ENCODE results near the gene PDIA4.
"Not testable (repeated sequence)": the region's sequence is repeated elsewhere in the genome, so short reads cannot be mapped to it uniquely, and the experiment has no call there.

The PDIA4 gene

GRCh38 chr7:149001427-149002068 is 26.8 kb downstream of the PDIA4 start:
- no peak for DNase-seq

DNA sequence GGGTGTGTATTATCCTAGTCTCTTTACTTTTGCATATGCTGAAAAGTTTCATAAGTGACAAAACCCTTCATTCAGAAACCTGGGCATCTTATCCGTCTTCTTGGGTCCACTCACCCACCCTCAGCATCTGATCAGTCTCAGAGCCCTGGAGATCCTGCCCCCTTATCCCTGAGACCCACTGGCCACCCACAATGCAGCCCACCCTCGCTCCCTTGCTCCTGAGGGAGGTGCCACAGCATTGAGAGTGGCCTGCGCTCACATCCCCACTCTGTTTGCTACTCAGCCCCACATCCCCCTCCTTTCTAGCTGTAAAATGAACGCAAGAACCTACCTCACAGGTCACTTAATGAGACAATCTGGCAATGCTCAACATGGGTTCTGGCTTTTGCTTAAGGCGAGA is 27.3 kb downstream of the PDIA4 start:
- DNase-seq, result no peak

GRCh38 chr7:148999192-148999591 is 29.1 kb downstream of the PDIA4 start:
- DNase-seq, result no peak

- DNase-seq, result no peak
These were observed 30.8 kb downstream of the PDIA4 start for GRCh38 chr7:148997497-148997896.

DNA sequence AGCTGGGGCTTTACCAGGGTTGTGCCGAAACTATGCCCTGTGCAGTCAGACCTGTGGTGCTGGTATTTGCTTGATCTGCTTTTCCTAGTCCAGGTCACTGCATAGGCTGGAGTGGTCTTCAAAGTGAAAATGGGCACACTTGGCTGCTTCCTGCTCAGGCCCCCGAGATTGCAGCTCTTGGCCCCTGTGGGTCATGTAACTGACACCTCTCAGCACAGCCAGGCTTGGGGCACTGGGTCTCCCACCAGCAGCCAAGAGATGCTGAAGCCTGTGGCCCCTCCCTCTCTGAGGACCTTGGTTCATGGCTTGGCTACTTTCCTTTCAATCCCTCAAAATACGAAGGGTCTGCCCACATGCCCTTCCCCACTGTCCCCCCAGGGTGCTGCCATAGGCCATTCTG is 33.7 kb downstream of the PDIA4 start:
- no peak for DNase-seq

DNA sequence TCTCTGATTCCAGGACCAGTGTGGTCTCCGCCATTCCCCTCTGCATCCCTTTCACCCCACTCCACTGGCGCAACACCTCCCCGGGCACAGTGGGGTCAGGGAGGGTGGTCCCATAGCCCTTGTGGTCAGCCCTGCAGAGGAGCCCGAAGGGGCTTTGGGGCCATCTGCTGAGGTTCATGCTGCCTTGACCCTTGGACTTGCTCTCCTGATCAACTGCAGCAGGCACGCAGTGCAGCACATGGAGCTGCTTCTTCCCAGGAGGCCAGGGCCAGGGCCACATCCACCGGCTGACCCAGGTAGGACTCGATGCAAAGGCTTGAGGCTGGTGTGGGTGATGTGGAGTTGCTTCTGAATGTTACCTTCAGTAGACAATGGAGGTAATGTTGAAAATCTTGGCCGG is 35.1 kb downstream of the PDIA4 start:
- DNase-seq, result no peak

GRCh38 chr7:148991536-148991935 is 36.8 kb downstream of the PDIA4 start:
- DNase-seq, result no peak

DNA sequence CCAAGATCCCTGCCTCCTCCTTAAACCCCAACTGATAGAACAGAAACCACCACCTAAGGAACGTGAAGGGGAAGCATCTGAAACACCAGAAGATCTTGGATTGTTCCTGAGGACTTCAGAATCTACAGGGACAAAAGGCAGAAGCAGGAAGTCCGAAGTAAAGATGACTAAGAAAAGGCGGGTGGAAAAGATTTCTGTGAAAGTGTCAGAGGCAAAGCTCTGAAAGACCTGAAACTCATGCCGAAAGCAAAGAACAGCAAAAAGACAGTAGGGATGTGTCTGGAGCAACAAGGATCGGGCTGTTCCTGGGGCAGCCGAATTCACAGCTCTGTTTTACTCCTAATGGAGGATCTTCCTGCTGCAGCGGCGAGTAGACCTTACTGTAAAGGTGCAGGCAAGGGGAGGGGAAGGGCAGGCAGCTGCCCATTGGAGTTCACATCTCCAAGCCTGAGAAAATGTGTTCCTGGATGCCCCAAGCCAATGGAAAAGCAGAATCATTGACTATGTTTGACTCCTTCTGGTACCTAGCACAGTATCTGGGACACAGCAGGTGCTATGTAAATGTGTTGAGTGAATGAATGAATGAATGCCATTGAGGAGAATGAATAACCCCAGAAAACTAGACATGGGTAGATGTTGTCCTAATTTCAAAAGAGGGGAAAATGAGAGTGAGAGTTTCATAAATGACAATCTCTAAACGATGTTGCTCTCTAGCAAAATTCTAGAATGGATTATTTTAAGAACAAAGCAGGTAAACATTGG is 40.4 kb downstream of the PDIA4 start:
- no peak for DNase-seq

GRCh38 chr7:148987010-148987750 is 41.1 kb downstream of the PDIA4 start:
- peak; percentile 53 for DNase-seq

- DNase-seq, result no peak
These were observed 41.6 kb downstream of the PDIA4 start for GRCh38 chr7:148986742-148987009.

DNA sequence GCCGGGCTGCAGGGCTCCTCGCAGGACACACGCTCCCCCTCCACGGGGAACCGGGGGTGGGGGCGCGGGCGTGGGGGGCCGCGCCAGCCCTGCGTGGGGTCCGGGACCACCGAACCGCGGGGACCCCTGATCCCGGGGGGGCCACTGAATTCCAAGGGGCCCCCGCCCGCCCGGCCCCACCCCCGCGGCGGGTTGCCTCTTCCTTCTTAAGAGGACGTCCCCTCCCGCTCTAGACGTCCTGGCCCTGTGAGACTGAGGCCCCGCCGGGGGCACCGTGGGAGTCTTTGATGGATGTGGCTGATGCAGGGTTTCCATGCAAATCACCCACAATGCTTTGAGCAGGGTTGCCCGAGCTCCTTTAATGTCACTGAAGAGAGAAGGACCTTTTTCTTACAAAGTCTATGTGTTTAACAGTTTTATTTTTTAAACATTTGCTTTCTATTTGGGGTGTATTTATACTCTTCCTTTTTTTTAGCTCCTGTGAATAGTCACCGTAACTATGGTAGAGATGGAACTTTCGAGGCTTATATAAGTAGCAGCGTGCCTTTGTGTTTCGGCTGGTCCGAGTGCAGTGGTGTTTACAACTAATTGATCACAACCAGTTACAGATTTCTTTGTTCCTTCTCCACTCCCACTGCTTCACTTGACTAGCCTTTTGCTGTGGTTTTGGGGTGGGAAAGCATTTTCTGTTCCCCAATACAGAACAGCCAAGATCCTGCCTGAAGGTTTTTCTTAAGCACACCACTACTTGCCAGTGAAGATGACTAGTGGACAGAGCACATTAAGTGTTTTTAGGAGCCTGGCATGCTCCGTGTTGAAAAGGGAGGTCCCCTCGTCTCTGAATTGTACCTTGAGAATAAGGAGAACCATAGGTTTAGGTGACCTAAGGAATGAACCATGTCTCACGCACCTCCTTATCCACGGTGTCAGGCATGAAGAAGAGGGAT is 44.8 kb downstream of the PDIA4 start:
- DNase-seq, result no peak

DNA sequence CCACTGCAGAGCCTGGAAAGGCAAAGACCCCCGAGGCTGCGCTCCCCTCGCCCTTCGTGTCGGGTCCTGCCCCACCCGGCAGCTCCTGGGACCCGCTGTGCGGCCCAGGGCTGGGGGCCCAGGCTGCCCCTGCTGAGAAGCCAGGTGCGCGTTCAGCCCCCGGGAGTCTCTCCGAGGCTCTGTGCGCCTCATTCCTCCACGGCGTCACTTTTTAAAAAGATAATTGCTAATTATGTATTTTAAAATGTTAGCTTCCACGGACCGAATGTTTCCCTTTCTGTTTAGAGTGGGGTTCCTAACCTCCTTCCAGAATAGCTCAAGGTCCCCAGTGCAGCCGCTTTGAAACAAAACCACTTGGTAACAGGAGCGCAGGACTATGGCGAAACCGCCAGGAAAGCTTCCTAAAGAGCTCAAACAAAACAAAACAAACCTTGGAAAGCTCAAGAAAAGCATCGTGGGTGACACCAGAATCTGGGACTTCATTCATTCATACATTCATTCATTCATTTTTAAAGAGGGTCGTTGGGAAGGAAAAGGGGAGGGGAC is 45.6 kb downstream of the PDIA4 start:
- no peak for DNase-seq

GRCh38 chr7:148979827-148980226 is 48.5 kb downstream of the PDIA4 start:
- no peak for DNase-seq

DNA sequence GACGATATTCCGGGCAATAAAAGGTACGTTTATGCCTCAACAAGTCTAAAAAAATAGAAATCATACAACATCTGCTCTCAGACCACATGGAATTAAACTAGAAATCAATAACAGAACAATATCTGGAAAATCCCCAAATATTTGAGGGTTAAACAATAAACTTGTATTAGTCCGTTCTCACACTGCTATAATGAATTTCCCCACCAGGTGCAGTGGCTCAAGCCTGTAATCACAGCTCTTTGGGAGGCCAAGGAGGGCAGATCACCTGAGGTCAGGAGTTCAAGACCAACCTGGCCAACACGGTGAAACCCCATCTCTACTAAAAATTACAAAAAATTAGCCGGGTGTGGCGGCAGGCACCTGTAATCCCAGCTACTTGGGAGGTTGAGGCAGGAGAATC is 49.2 kb downstream of the PDIA4 start:
- DNase-seq, result not testable (repeated sequence)

- no peak for DNase-seq
These were observed 50.2 kb downstream of the PDIA4 start for GRCh38 chr7:148978091-148978490.

- no peak for DNase-seq
These were observed 52.4 kb downstream of the PDIA4 start for GRCh38 chr7:148975896-148976295.

DNA sequence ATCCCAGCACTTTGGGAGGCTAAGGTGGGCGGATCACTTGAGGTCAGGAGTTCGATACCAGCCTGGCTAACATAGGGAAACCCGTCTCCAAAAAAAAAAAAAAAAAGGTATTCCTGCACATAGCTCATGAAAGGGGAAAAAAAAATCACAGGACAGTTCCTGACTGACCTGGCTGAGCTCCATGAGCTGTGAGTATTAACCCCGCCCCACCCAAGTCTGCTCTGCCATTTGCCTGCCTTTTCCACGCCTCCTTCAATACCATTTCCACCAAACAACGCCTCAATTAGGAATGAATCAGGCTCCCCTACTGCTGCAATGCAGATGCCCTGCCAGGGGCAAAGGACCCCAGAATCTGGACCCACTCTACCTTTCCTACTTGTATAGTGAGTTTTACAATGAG is 55.0 kb downstream of the PDIA4 start:
- DNase-seq, result no peak

GRCh38 chr7:148972375-148972774 is 55.9 kb downstream of the PDIA4 start:
- no peak for DNase-seq

DNA sequence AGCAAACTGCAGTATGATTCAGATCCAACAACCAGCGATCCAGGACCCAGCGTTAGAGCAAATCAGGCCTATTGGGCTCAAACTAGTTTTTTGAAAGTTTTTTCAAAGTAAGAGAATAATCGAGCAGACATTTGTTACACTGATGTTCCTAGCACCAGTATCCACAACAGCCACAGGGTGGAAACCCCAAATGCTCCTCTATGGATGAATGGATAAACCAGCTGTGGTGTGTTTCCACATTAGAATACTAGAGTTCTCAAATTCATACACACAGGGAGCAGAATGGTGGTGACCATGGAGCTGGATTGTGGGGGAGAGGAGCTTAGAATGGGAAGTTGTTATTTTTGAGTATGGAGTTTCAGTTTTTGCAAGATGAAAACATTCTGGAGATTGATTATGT is 60.7 kb downstream of the PDIA4 start:
- DNase-seq, result no peak

- DNase-seq, result no peak
These were observed 61.3 kb downstream of the PDIA4 start for GRCh38 chr7:148967032-148967372.

DNA sequence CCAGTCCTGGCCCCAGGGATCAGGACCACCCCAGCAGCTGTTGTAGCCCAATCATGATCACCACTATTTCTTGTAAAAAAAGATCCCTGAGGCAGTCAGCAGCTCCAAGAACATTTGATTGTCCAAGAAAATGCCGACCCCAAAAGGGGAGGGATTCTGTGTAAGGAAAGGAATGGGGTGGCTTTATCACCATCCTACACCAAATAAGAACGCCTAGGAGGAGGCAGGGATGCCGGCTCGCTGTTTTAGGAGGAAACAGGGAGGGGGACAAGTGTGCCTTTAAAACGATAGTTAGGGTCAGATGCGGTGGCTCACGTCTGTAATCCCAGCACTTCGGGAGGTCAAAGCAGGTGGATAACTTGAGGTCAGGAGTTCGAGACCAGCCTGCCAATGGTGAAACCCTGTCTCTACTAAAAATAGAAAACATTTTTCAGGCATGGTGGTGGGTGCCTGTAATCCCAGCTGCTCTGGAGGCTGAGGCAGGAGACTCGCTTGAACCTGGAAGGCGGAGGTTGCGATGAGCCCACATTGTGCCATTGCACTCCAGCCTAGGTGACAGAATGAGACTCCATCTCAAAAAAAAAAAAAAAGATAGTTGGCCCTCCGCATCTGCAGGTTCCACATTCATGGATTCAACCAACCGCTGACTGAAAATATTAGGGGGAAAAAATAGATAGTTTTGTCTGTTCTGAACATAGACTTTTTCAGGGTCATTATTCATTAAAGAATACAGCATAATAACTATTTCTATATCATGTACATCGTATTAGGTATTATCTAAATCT is 63.6 kb downstream of the PDIA4 start:
- no peak for DNase-seq

Measured in 8988T (cell line).